Hematopoietic multipotent progenitor cell treated with erythropoietin and hydrocortisone succinate and interleukin-3 and kit ligand, for 8 days (in vitro differentiated cells): ENCODE data around the gene FOXJ1.

Experiments
- DNase-seq: peaks from one replicate; pipeline ENCODE4 v3.0.0-alpha.2; 2015

Gene FOXJ1

GRCh38 chr17:76089680-76090516, 51.1 kb downstream of the FOXJ1 start:
- no peak for DNase-seq

GRCh38 chr17:76088868-76089576, 52.0 kb downstream of the FOXJ1 start:
- DNase-seq: no peak

- DNase-seq: no peak
Observed at GRCh38 chr17:76088041-76088867, 52.8 kb downstream of the FOXJ1 start.

GRCh38 chr17:76087531-76087930, 53.5 kb downstream of the FOXJ1 start:
- DNase-seq: no peak

- DNase-seq: no peak
Observed at GRCh38 chr17:76086384-76086783, 54.7 kb downstream of the FOXJ1 start.
